ENCODE results near the gene FAM83E.

DNA sequence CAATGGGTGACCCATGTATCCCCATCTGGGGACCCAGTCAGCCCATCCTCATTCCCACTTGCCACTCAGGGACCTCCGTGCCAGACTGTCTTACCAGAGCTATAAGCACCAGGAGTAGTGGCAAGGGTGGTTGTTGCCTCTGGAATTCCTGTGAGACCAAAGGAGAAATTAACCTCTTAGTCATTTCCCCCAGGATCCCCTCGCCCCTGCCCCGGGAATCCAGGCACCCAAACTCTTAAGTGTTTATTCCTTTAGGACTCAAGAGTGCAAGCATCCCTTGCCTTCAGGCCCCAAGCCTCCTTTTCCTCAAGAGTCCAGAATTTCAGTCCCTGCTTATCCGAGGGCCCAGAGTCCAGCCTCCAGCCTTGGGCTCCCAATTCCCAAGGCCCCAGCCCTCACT, 48.8 kb upstream of the FAM83E start:
- TF ChIP-seq POLR2A (IDR thresholded peaks at IDR 0.05; ENCODE audit: low read depth, low read length) (no peak), POLR2AphosphoS5 (IDR thresholded peaks at IDR 0.05; ENCODE audit: low read depth, low read length) (no peak)

Data from GM12892 (cell line).